ENCODE results near the gene CRB3. TPM values are rescaled to one million over a fixed set of nuclear protein-coding genes. Genes with fewer than 3 reads are reported as not detected.
A peak's percentile ranks its signal among the peaks of the same experiment; 100 is the strongest.

CRB3 gene
- total RNA-seq, 2 experiments from 2014 or later = 0.58 to 0.70 TPM

DNA sequence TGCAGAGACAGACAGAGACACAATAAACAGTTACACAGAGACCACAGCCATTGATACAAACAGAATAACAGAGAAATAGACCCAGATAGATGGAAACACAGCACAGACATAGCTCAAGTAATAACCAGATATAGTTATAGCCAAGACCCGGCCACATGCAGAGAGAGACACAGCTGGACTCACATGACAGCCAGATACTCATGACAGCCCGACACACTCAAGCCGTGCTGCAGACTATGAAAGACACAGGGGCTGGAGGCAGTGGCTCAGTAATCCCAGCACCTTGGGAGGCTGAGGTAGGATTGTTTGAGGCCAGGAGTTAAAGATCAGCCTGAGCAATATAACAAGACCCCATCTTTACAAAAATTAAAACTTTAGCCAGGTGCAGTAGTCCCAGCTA, 19.2 kb downstream of the CRB3 start:
- intact Hi-C loops (cut with micrococcal nuclease) = no loop called here
- POLR2A ChIA-PET = no interaction called here
- Mint-ChIP-seq H3K27me3 (no peaks in the 10 kb centered on the region), H3K27ac (peak overlapping the region; percentile 96), H3K9me3 (no peaks in the 10 kb centered on the region), H3K4me1 (ENCODE audit: low read depth) (peaks cover 26% of the 10 kb centered on the region), H3K36me3 (ENCODE audit: low read depth) (peaks cover 9% of the 10 kb centered on the region), H3K4me3 (no peak overlapping the region)
- no peak for DNase-seq
- no peak for TF ChIP-seq CTCF (IDR thresholded peaks at IDR 0.05)
- no peak for ATAC-seq
- CTCF ChIA-PET = interaction anchor here (1.3 kb wide), 1 partner anchor 37 kb away, joined by 3 read pairs; no protein-coding TSS in a partner anchor

DNA sequence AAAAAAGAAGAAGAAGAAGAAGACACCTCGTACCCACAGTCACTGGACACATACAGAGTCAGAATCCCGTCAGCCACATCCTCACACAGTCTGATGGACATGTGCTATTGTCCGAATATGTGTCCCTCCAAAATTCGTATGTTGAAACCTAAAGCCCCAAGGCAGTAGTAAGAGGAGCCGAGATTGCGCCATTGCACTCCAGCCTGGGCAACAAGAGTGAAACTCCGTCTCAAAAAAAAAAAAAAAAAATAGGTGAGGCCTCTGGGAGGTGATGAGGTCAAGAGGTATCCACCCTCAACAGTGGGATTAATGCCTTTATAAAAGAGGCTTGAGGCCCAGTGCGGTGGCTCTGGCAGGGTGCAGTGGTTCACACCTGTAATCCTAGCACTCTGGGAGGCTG, 20.2 kb downstream of the CRB3 start:
- CTCF ChIA-PET = interaction anchor here (0.6 to 1.0 kb wide), 2 partner anchors 20 to 379 kb away, joined by 3 read pairs; no protein-coding TSS in a partner anchor
- no peak for TF ChIP-seq CTCF (IDR thresholded peaks at IDR 0.05)
- POLR2A ChIA-PET = no interaction called here
- Mint-ChIP-seq H3K27me3 (no peaks in the 10 kb centered on the region), H3K9me3 (no peaks in the 10 kb centered on the region), H3K27ac (no peak overlapping the region), H3K4me3 (no peak overlapping the region), H3K4me1 (ENCODE audit: low read depth) (peaks cover 28% of the 10 kb centered on the region), H3K36me3 (ENCODE audit: low read depth) (peaks cover 7% of the 10 kb centered on the region)
- DNase-seq (no peak), ATAC-seq (no peak)
- intact Hi-C loops (cut with micrococcal nuclease) = no loop called here

- H3K27me3 Mint-ChIP-seq = no peaks in the 10 kb centered on the region
Measured at GRCh38 chr19:6484831-6485230, 20.8 kb downstream of the CRB3 start.

DNA sequence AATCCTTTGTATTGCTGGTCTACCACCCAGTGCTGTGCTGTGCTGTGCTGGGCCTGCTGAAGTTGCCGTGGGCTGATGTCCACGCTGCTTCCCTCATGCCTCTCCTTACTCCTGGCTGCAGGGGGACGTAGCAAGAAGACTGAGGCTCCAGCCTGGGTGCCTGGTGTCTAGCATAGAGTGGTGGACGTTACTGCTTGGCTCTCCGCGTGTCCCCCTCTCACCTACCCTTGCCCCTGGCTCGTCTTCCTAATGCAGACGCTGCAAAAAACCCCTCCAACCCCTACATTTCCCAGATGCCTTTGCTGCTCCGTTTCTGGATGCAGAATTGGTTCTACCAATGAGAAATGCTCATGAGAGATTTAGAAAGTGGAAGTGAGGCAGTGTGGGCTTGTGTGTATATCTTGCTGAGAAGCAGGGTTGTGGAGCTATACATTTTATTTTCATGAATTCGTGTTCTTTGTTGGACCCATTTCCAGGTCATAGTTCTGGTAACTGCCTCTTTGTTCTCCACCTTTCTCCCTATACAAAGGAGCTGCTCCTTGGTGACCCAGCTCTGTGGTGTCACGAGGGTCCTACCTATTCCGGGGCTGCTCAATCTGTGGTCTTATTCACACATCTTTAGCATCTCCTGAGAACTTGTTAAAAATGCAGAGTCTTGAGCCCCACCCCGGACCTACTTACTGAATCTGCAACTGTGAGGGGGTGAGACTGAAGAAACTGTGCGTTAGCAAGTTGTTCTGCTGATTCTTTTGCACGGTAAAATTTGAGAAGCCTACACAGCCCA, 25.4 kb downstream of the CRB3 start:
- Mint-ChIP-seq H3K27me3 (no peaks in the 10 kb centered on the region), H3K4me3 (peak overlapping the region; percentile 70), H3K4me1 (ENCODE audit: low read depth) (peaks cover 12% of the 10 kb centered on the region), H3K27ac (peak overlapping the region; percentile 72), H3K36me3 (ENCODE audit: low read depth) (peaks cover 2% of the 10 kb centered on the region), H3K9me3 (peaks cover 8% of the 10 kb centered on the region)
- ChIA-PET POLR2A (no interaction called here), CTCF (interaction anchor here (0.8 to 1.4 kb wide), 2 partner anchors 10 to 15 kb away, joined by 4 read pairs; no protein-coding TSS in a partner anchor)
- intact Hi-C loops (cut with micrococcal nuclease) = no loop called here
- ATAC-seq = peak; percentile 91
- TF ChIP-seq CTCF (IDR thresholded peaks at IDR 0.05) = no peak
- peak; percentile 43 for DNase-seq

More at GRCh38 chr19:6484831-6485230, 20.8 kb downstream of the CRB3 start:
- Mint-ChIP-seq H3K9me3 (no peaks in the 10 kb centered on the region), H3K36me3 (ENCODE audit: low read depth) (peaks cover 7% of the 10 kb centered on the region), H3K4me1 (ENCODE audit: low read depth) (peaks cover 29% of the 10 kb centered on the region), H3K4me3 (no peak overlapping the region), H3K27ac (no peak overlapping the region)
- ATAC-seq (no peak), DNase-seq (no peak)
- intact Hi-C loops (cut with micrococcal nuclease) = no loop called here
- POLR2A ChIA-PET = no interaction called here
- TF ChIP-seq CTCF (IDR thresholded peaks at IDR 0.05) = no peak
- CTCF ChIA-PET = interaction anchor here (1.0 kb wide), 1 partner anchor 20 kb away, joined by 3 read pairs; no protein-coding TSS in a partner anchor

- peak overlapping the region; percentile 72 for H3K27ac Mint-ChIP-seq
- ChIA-PET CTCF (interaction anchor here (0.6 to 1.4 kb wide), 3 partner anchors 10 to 291 kb away, joined by 4 read pairs; no protein-coding TSS in a partner anchor), POLR2A (no interaction called here)
- H3K9me3 Mint-ChIP-seq = peaks cover 8% of the 10 kb centered on the region
- H3K4me3 Mint-ChIP-seq = peak overlapping the region; percentile 70
- intact Hi-C loops (cut with micrococcal nuclease) = no loop called here
- no peak for DNase-seq
- ATAC-seq = no peak
- no peaks in the 10 kb centered on the region for H3K27me3 Mint-ChIP-seq
- H3K4me1 Mint-ChIP-seq (ENCODE audit: low read depth) = peaks cover 12% of the 10 kb centered on the region
- peaks cover 2% of the 10 kb centered on the region for H3K36me3 Mint-ChIP-seq (ENCODE audit: low read depth)
- TF ChIP-seq CTCF (IDR thresholded peaks at IDR 0.05) = no peak
Measured at GRCh38 chr19:6490134-6490533, 26.1 kb downstream of the CRB3 start.

All from activated CD8-positive, alpha-beta T cell treated with anti-CD3 and anti-CD28 coated beads for 36 hours (primary cell).